ENCODE results near the gene SDSL.

Gene SDSL

DNA sequence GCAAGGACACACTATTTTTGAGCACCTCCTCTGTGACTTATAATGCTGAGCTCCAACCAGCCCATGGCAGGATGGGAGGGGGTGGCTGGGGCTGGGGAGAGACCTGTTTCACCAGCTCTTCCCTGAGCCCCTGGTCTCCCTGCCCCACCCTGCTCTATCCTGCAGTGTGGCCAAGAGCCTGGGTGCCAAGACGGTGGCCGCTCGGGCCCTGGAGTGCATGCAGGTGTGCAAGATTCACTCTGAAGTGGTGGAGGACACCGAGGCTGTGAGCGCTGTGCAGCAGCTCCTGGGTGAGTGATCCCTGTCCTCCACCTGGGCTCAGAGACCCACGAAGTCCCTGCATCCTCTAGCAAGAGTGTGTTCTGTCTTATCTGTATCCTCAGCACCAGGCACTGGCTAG is 14.4 kb downstream of the SDSL start:
- TF ChIP-seq, protein P1, sequence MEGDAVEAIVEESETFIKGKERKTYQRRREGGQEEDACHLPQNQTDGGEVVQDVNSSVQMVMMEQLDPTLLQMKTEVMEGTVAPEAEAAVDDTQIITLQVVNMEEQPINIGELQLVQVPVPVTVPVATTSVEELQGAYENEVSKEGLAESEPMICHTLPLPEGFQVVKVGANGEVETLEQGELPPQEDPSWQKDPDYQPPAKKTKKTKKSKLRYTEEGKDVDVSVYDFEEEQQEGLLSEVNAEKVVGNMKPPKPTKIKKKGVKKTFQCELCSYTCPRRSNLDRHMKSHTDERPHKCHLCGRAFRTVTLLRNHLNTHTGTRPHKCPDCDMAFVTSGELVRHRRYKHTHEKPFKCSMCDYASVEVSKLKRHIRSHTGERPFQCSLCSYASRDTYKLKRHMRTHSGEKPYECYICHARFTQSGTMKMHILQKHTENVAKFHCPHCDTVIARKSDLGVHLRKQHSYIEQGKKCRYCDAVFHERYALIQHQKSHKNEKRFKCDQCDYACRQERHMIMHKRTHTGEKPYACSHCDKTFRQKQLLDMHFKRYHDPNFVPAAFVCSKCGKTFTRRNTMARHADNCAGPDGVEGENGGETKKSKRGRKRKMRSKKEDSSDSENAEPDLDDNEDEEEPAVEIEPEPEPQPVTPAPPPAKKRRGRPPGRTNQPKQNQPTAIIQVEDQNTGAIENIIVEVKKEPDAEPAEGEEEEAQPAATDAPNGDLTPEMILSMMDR (IDR thresholded peaks at IDR 0.05; ENCODE audit: low read depth, low read length), result no peak
- H3K4me3 ChIP-seq (ENCODE audit: low read depth, low read length), result no peak overlapping the region

DNA sequence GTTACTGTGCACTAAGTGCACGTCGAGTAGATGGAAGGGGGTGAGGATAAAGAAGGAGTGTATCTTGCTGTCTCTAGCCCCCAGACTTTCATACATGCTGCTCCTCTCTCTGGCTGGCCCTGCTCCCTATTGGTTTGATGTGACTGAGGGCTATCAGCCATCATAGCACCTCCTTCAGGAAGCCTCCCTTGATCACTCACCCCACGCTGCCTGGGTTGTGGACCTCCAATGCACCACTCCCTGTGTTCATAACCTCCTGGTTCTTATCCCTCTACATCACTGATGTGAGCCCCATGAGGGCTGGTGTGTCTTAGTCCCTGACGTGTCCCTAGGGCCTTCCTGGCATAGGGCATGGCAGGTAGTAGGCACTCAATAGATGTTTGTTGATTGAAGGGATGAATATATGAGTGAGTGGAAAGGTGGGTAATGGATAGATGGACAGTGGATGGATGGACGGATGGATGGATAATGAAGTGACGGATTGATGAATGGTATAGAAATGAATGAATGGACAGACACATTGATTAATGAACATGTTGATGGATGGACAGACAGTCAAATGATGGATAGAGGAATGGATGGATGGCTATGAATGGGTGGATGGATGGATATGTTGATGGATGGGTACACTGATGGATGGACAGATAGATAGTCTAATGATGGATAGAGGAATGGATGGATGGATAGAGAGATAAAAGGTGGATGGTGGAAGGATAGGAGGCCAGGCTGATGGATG is 15.0 kb downstream of the SDSL start:
- no peak overlapping the region for H3K4me3 ChIP-seq (ENCODE audit: low read depth, low read length)
- TF ChIP-seq, protein P1 (IDR thresholded peaks at IDR 0.05; ENCODE audit: low read depth, low read length), result no peak

DNA sequence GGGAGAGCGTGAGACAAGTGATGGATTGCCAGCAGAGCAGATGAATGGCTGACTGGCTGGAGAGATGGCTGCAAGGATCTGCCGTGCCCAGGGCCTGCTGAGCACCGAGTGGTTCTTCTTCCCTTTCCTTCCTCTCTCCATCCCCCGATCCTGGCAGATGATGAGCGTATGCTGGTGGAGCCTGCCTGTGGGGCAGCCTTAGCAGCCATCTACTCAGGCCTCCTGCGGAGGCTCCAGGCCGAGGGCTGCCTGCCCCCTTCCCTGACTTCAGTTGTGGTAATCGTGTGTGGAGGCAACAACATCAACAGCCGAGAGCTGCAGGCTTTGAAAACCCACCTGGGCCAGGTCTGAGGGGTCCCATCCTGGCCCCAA is 15.5 kb downstream of the SDSL start:
- TF ChIP-seq, protein P1 (IDR thresholded peaks at IDR 0.05; ENCODE audit: low read depth, low read length), result no peak
- H3K4me3 ChIP-seq (ENCODE audit: low read depth, low read length), result no peak overlapping the region

GRCh38 chr12:113438523-113439300 is 16.5 kb downstream of the SDSL start:
- no peak overlapping the region for H3K4me3 ChIP-seq (ENCODE audit: low read depth, low read length)
- TF ChIP-seq, protein P1 (IDR thresholded peaks at IDR 0.05; ENCODE audit: low read depth, low read length), result no peak

DNA sequence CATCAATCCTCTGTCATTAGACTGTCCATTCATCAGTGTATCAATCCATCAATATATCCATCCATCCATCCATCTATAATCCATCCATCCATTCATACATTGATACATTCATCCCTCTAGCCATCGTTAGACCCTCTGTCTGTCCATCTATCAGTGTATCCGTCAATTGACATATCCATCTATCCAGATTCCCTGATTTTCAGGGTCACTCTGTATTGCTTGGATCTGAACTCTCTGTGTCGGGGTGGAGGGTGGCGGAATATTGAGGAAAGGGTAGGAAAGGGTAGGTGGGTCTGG is 17.1 kb downstream of the SDSL start:
- no peak overlapping the region for H3K4me3 ChIP-seq (ENCODE audit: low read depth, low read length)
- TF ChIP-seq, protein P1 (IDR thresholded peaks at IDR 0.05; ENCODE audit: low read depth, low read length), result no peak

DNA sequence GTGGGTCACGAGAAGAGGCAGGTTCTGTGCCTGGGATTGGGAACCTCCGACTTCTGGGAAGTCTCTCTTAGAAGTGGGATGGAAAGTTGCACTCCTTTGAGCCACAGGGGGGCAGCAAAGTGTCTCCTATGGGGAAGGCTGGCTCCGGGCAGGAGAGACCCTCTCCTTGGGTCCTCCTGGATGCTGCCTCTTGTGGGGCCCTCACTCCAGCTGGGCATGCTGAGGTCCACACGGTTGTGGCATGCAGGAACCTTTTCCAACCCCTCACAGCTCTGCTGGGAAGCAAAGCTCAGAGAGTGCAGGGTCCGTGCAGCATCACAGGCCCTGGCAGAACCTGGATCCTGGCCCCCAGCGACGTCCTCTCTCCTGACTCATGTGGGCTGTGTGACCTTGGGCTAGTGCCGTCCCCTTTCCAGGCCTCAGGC is 17.4 kb downstream of the SDSL start:
- TF ChIP-seq, protein P1 (IDR thresholded peaks at IDR 0.05; ENCODE audit: low read depth, low read length), result peak; percentile 69
- H3K4me3 ChIP-seq (ENCODE audit: low read depth, low read length), result no peak overlapping the region

DNA sequence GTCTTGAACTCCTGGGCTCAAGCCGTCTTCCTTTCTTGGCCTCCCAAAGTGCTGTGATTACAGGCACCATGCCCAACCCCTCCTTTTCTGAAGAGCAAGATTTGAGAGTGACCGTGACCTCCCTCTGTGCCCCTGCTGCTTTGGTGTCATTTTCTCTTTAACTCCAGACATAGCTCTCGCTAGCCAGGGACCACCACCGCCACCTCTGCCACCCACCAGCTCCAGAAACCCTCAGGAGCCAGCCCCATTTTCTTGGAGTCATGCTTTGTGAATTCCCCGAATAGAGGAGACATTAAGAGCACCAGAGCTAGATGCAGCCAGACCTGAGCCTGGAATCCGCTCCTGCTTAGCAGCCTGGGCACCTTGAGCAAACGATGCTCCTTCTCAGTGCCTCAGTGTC is 18.2 kb downstream of the SDSL start:
- TF ChIP-seq, protein P1 (IDR thresholded peaks at IDR 0.05; ENCODE audit: low read depth, low read length), result no peak
- no peak overlapping the region for H3K4me3 ChIP-seq (ENCODE audit: low read depth, low read length)
